D721Med (cell line): Measurements from ENCODE around the gene IPO9.

Source experiments
- DNase-seq: peaks from one replicate; pipeline ENCODE4 v3.0.0; 2011; ENCODE audit warnings: low spot score; ENCODE audit not compliant: insufficient read length
- FAIRE-seq: peaks from 2 replicates; lab custom pipeline; 2011; peaks lifted over from hg19 to GRCh38; lab: Jason Lieb, UNC
- TF ChIP-seq, protein P1 (sequence below): IDR thresholded peaks from 2 replicates; pipeline ENCODE4 v1.5.1; 2012; ENCODE audit warnings: mild to moderate bottlenecking, control low read depth; ENCODE audit not compliant: insufficient read depth; ENCODE audit errors: missing control alignments

The IPO9 gene

DNA sequence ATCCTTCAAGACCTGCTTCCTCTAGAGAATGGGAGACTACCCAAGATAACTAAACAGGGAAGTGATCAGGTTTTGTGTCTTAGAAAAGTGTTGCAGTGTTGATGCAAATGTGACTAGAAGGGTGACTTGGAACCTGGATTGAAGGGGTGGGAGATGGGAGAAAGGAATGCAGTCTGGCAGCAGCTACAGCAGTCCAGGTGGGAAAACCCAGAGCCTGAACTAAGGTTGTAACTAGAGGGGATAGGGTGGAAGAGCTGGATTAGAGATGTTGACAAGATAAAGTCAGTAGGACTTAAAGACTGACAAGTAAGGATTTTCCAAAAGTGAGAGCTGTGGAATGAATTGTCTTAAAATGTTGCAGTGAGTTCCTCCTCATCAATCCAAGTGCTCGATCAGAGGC lies 52.7 kb downstream of the IPO9 start:
- FAIRE-seq, result no peak
- no peak for DNase-seq
- TF ChIP-seq, protein P1, sequence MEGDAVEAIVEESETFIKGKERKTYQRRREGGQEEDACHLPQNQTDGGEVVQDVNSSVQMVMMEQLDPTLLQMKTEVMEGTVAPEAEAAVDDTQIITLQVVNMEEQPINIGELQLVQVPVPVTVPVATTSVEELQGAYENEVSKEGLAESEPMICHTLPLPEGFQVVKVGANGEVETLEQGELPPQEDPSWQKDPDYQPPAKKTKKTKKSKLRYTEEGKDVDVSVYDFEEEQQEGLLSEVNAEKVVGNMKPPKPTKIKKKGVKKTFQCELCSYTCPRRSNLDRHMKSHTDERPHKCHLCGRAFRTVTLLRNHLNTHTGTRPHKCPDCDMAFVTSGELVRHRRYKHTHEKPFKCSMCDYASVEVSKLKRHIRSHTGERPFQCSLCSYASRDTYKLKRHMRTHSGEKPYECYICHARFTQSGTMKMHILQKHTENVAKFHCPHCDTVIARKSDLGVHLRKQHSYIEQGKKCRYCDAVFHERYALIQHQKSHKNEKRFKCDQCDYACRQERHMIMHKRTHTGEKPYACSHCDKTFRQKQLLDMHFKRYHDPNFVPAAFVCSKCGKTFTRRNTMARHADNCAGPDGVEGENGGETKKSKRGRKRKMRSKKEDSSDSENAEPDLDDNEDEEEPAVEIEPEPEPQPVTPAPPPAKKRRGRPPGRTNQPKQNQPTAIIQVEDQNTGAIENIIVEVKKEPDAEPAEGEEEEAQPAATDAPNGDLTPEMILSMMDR, result no peak

DNA sequence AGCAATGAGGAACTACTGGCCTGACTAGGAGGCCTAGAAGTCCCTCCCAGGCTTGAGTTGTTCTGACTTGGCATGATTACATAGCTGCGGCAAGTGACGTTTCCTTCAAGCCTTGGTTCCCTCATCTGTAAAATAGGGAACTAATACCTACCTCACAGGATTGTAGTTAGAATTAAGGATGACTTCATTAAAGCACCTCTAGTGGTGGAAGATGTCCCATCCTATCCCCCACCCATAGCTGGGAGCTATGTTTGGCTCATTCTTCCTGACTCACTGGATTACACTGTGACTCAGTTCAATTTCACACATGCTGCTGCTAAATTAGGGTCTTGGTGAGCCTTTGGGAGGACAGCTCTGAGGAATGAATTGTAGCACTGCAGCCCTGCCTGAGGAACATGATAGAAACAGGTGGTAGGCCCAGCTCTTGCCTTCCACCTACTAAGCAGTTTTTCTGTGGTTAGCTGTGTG lies 53.7 kb downstream of the IPO9 start:
- DNase-seq (no peak), FAIRE-seq (no peak)
- TF ChIP-seq, protein P1, result no peak

DNA sequence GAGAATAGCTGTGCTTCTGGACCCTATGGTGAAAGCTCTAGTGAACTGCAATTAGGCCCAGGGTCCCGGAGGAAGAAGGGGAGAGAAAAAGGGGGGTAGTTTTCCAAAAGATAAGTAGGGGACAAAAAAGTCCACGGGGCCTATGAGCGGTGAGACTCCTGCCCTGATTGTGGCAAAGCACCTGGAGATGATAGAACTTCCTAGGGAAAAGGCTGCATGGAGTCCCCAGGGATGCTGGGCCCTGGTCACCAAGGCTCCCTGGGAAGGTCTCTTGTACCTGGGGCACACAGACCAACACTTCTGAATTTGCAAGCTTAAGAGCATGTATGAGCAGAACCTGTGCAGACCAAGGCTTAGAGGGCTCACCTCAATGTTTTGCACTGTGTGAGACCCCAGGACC lies 54.3 kb downstream of the IPO9 start:
- DNase-seq (no peak), FAIRE-seq (no peak)
- TF ChIP-seq, protein P1, result no peak

DNA sequence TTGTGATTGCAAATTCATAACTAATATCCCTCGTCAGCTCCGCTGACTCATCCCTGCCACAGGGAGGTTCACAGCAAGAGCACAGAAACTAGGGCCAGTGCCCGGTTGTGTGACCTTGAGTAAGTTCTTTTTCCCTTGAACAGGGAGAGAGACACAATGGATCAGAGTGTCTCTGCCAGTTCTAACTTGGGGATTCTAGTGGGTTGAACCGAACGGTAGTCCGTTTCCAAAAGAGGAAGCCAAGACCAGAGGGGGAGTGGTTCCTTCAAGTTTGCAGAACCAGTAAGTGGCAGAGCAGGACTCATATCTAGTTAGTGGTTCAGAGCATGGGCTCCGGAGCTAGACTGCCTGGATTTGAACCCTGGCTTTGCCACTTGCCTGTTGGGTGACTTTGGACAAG lies 54.8 kb downstream of the IPO9 start:
- FAIRE-seq (no peak), DNase-seq (no peak)
- TF ChIP-seq, protein P1, result no peak

DNA sequence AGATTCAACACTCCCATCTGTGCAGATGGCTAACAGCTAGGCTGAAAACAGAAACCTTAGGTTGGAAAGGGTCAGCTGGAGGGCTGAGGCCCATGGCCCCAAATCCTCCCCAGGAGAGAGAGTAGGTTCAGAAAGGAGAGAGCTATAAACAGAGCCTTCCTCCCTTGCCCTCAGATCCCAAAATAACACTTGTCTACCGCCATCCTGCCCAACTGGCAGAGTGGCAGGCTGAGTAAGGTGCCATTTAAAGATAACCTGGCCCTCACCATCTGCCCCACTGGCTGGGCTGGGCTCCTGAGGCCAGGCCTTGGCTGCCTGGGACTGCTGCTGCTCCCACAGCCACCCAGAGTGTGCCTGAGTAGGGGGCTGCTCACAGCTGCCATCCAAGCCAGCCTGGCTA lies 55.5 kb downstream of the IPO9 start:
- TF ChIP-seq, protein P1, result no peak
- FAIRE-seq, result no peak
- DNase-seq, result no peak

DNA sequence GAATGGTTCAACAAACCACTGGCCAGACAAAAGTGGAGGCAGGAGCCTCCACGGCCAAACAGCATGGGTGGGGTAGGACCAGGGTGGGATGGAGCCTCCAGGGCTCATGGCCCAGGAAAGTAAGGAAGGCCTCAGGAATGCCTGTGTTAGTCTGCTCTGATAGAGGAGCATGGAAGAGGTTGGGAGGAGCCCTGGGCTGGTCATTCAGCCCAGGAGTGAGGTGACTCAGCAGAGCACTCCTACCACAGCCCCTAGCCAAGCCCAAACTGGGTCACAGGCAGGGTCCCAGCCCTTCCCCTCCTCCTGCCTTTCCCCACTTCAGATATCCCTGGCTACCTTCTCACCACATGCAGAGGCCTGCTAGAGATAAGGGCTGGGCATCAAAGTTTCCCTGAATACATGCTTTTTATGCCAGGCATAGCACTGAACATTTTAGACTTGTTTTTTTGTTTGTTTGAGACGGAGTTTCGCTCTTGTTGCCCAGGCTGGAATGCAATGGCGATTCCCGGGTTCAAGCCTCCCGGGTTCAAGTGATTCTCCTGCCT lies 56.6 kb downstream of the IPO9 start:
- DNase-seq, result no peak
- FAIRE-seq, result no peak
- TF ChIP-seq, protein P1, result no peak

DNA sequence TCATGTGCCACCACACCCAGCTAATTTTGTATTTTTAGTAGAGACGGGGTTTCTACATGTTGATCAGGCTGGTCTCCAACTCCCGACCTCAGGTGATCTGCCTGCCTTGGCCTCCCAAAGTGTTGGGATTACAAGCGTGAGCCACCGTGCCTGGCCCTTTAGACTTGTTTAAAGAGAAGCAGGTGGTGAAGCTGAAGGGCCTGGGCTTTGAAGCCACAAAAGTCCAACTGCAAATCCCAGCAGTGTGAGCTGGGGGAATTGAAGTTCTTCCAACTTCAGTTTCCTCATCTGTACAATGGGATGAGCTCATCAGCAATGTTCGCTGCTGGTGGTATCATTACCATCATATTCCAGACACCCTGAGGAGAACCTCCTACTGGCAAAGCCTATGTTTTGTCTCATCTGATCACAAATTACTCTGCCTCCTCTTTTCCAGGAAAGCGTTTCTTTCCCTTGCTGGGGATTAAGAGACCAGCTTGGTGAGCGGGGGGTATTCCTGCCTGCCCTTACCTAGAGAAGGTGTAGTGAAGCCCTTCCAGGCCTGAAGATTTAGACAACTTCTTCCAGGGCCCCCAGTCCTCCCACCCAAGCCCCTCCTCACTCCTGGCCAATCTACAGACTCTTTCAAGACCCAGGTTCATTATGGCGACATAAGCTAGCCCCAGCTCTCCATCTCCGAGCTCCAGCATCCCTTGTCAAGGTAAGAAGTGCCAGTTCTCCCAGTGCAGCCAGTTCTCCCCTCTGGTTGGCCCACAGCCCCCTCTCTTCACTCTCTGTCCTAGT lies 57.3 kb downstream of the IPO9 start:
- FAIRE-seq (no peak), DNase-seq (no peak)
- TF ChIP-seq, protein P1, result no peak
